GM18861 (cell line): ENCODE results near the gene PAFAH2.

Experiments
- ATAC-seq: cut with Tn5 transposase; IDR thresholded peaks from one replicate; pipeline ENCODE4 v1.9.1; 2021; ENCODE audit not compliant: unreplicated experiment

PAFAH2 gene

GRCh38 chr1:26015358-26015757, 17.5 kb upstream of the PAFAH2 start:
- no peak for ATAC-seq

DNA sequence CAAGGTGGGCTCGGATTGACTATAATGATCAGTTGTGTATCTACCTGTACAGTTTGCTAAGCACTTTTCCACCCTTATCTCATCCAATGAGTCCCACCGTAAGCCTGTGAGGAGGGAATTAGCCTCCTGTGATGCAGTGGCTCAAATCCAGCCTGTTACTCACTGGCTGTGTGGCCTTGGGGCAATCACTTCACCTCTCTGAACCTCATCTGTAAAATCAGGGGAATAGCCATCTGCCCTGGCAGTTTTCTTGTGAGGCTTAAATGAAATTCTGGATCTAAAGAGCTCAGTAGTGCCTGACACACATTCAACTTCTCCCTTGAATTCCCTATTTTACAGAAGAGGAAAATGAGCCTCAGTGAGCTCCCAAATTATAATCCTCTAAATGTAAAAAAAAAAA, 16.3 kb upstream of the PAFAH2 start:
- no peak for ATAC-seq

- ATAC-seq = no peak
These were observed 15.0 kb upstream of the PAFAH2 start for GRCh38 chr1:26012864-26013263.

DNA sequence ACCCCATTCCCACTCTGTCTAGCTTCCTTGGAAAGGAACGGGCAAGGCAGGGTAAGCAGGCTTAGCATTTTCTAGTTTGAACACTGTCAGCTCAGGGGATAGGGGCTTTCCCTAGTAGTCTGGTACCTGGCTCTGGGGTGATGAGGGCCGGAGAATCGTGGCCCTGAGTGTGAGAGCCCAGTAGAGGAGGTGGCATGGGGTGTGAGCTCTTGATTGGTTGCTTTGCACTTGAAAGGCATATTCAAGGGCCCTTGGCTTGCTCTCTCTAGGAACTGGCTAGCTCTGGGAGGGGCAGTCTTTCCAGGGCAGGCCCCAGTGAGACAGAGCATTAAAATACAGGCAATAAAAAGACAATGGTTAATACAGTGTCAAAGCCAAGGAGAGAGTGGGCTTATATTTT, 13.0 kb upstream of the PAFAH2 start:
- ATAC-seq = no peak

- no peak for ATAC-seq
These were observed 12.1 kb upstream of the PAFAH2 start for GRCh38 chr1:26009796-26010447.

- no peak for ATAC-seq
These were observed 8.8 kb upstream of the PAFAH2 start for GRCh38 chr1:26006710-26007109.

GRCh38 chr1:26005434-26006105, 7.7 kb upstream of the PAFAH2 start:
- no peak for ATAC-seq

- ATAC-seq = no peak
These were observed 5.9 kb upstream of the PAFAH2 start for GRCh38 chr1:26003756-26004155.

- no peak for ATAC-seq
These were observed 5.4 kb upstream of the PAFAH2 start for GRCh38 chr1:26003262-26003661.

DNA sequence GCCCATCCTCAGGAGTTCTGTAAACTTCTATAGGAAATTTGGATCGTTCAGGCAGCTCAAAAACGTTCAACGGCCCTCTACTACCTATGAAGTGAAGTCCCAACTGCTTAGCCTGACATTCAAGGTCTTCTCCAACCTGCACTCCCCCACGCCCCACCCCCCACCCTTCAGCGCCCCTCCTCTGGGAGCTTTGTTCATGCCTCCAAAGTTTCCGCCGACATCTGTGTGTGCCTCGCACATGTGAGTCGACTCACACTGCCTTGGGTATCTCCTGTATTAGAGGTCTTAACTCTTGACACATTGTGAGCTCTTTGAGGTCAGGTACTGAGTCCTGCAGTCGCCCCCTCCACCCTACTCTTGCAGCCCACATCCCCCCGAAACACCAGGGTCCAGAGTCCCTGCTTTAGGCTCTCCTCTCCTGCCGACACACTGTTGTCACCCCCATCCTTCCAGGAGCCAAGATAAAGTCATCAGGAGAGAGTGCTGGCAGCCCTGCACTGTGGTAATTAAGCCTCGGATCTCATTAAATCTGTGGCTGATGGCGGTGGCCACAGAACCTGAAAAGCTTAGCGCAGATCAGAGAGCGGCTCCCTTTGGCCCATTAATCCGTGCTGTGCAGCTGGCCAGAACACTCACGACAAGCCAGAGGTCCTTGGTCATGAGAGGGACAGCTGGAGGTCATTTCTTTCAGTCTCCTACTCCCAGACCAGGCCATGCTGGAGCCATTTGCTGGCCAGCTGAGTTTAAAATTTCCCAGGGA, 1.4 kb upstream of the PAFAH2 start:
- no peak for ATAC-seq

DNA sequence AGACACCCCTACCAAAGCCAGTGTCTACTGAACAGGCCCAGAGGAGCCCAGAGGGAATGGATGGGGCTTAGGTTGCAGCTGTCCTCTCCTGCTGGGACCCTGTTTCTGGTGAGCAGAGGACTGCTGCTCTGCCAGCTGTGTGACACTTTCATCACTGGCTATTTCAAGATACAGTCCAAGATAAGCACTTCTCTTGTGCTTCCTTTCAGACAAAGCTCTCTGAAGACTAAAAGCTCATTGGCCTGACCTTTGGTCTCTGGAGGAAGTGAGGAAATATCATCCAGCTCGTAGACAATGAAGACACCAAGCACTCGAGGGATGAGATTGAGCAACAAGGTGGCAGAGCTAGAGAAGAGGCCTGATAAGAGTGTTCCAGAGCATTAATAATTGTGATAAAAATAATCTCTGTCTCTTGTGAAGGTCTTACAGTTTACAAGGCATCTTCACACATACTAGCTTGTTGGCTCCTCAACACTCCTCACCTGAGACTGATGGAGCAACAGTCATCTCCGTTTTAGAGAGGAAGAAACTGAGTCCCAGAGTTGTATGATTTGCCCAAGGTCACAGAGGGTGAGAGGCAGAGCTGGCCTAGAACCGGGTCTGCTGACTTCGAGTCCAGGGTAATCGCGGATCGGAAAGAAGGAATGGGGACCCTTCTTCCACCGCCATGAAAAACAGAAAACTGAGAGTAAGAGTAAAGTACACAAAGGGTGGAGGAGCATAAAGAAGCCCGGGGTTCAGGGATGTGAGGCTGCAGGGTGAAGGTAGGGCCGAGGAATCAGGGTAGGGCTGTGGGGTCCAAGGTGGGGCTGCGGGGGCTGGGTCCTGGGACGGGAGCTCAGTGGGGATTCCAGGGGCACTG, 666 bp downstream of the PAFAH2 start:
- ATAC-seq = no peak

- ATAC-seq = no peak
These were observed 3.3 kb downstream of the PAFAH2 start for GRCh38 chr1:25994402-25995150.

DNA sequence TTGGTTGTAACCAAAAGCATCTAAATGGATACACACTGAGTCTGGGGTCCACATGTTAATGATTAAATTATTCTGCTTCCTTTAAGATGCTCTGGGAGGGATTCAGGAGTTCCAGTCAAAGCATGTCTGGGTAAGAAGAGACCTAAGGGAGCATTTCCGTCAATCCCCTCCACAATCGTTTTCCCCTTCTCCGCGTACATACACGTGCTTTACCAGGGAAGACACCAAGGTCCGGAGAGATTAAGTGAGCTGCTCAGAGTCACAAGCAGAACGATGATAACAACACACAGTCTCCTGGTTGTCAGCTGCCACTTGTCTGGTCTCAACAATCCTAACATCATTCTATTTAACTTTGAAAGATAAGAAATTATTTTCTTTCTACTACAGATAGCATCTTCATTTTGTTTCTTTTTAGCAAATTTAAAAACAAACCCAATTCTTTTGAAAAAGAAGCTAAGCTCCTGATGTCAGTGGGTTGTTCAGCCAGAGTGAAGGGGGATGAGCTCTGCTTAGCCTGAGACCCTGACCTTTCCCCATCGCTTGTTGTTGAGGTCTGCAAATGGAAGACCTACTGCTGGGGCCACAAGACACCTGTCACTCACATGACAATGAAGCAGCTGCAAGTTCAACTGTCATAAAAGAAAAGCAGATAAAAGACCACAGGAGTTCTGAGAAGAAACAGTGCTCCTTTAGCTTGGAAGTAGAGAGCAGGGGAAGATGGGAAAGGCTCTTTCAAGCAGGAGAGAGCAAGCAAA, 4.5 kb downstream of the PAFAH2 start:
- no peak for ATAC-seq

DNA sequence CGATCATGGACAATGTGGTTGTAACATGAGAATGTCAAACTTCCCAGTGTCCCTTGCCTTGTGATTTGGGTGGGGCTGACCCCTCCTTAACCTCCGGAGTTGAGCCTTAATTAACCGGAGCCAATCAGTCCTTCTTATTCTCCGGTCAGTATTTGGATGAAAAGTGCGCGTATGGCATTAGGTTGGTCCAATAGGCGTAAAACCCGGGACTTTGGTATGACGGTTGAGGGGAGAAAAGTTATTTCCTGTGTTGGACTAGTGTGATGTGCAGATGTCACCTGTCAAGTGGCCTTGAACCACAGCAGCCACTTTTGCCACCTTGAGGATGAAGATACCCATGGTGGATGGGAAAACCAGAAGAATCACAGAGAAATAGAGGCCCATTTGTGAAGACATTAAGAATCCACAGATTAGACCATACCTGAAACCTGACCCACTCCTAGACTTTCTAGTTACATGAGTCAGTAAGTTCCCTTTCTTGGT, 5.1 kb downstream of the PAFAH2 start:
- ATAC-seq = no peak

DNA sequence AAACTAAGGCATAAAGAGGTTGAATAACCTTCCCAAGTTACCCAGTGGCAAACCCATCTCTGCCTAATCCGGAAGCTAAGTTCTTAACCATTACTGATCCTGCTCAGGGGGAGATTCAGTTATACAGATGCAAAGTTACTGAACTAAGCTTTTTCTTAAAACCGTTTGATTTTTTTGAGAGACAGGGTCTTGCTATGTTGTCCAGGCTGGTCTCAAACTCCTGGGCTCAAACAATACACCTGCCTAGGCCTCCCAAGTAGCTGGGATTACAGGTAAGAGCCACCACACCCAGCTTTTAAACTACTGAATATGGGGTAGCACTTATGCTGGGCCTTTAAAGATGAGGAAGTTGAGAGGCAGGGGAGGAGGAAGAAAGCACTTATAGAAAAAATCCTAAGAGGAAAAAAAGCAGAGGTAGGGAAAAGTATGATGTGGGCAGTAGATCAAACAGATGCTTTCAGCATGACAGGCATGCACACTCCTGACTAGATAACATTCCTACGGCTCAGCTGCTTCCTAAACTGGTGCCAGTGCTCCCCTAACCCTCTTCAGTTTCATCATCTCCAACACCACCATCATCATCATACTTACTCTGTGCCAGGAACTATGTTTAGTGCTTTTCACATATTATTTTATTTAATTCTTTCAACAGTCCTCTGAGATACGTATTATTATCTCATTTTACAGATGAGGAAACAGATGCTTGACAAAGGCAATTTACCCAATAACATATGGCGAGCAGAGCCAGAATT, 5.8 kb downstream of the PAFAH2 start:
- no peak for ATAC-seq

GRCh38 chr1:25990702-25991395, 7.0 kb downstream of the PAFAH2 start:
- ATAC-seq = no peak

- no peak for ATAC-seq
These were observed 7.6 kb downstream of the PAFAH2 start for GRCh38 chr1:25990251-25990650.
